Measurements from ENCODE around the gene ZNF423.
"Not testable (repeated sequence)": the region's sequence is repeated elsewhere in the genome, so short reads cannot be mapped to it uniquely, and the experiment has no call there.

Gene ZNF423

DNA sequence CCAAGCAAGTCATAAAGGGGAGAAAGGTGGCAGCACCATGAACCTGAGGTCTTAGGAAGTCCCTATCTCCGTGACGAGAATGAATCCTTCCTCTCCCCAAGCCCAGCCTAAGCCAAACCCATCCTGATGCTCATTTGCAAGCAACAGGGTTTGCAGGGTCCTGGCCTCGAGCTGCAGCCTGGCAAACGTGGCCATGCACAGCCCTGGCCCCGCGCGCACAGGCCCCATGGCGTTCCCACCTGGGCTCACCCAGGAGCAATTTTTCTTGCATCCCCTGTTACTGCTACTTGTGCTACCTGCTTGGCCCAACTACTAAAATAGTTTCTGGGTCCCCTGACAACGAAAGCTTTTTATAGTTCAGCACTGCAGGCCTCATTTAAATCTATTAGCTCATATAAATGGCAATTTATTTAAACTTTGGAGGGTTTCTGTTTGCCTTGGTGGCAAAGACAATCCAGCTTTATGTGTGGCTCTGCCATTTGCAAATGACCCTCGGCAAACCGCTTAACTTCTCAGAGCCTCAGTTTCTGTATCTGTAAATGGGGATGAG is 340.8 kb downstream of the ZNF423 start:
- DNase-seq (ENCODE audit: low read depth, low spot score), result no peak

DNA sequence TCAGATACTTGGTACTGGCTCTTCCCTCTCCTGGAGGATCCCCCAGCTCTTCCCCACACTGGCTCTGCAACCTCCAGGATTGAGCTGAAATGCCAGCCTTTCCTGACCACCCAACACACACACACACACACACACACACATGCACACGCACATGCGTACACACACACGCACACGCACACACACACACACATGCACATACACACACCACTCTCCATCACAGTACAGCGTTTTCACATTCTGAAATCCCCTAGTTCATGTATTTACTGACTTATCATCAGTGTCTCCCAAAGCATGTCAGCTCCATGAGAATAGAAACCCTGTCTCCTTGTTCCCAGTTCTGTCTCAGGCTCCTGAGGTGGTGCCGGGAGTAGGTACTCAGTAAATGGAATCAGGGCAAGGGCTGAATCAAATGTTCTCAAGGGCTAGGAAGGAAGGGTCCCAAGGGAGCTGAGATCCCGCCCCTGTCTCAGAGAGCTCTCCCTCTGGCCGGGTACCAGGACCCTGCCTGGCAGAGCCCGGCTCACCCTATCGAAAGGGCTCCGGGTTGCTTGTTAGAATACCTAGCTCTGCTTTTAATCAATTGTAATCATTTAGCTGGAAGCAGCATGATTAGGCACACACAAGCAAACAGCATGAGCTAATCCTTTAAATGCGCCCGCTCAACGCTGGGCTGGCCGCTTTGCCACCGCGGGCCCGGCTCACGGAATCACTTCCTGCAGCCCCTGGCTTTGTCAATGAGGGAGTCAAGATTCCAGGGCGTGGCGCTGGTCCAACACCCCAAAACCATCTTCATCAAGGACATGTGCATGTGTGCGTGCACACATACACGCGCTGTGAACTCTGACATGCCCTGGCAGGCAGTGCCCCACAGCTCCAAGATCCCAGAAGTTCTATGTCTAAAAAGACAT is 341.6 kb downstream of the ZNF423 start:
- no peak for DNase-seq (ENCODE audit: low read depth, low spot score)

DNA sequence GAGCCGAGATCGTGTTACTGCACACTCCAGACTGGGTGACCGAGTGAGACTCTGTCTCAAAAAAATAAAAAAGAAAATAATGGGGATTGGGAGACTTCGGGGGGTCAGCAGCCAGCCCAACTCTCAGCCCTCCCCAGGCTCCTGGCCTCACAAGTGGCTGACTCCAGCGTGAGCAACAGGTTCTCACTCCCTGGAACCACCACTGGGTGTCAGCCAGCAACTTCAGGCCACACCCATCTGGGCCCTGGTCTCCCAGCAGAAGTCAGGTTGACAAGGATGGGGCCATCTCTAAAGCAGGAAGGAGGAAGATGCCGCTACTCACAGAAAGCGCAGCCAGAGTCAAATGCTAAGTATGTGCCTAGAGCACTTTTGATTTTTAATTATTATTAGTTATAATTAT is 342.9 kb downstream of the ZNF423 start:
- DNase-seq (ENCODE audit: low read depth, low spot score), result no peak

DNA sequence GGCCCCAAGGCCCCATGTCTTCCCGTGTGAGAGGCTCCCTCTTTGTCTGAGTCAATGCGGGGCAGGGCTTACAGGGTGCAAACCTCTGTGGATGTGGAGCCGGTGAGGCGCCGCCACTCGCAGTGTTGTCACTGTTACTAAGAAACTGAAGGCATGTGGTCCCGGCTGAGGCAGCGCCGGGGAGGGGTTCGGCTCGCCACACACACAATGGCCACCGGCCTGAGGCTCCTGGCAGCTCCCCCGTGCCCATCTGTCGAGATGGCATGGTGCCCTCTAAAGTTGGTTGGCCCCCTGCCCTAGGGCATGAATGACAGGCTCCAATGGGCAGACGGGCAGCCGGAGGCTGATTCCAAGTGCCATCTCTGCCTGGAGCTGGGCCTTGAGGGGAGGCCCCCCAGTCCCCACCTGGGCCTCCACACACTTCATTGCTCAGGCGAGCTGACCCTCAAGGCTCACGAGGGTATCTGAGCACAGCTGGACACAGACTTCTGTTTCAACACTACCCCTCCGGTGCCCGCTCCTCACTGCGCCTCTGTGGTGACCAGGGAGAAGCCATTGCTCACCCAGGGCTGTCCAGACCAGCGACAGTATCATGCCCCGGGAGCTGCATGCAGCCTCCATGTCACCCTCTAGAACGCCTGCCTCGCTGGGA is 345.1 kb downstream of the ZNF423 start:
- DNase-seq (ENCODE audit: low read depth, low spot score), result no peak

DNA sequence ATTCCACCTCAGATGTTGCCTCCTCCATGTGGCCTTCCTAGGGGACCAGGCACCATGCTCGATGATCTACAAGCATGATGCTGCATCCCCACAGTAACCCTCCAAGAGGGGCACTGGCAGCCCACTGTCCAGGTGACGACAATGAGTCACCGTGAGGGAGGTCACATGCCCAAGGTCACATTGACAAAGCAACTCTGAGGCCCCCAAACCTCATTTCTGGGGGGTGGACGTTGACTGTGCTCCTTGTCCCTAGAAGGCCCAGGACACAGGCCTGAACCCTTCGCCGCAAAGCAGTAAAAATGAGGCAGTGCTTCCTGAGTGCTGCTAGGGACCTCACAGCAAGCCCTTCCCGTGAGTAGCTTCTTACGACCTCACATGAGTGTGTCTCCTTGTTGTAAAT is 345.8 kb downstream of the ZNF423 start:
- no peak for DNase-seq (ENCODE audit: low read depth, low spot score)

DNA sequence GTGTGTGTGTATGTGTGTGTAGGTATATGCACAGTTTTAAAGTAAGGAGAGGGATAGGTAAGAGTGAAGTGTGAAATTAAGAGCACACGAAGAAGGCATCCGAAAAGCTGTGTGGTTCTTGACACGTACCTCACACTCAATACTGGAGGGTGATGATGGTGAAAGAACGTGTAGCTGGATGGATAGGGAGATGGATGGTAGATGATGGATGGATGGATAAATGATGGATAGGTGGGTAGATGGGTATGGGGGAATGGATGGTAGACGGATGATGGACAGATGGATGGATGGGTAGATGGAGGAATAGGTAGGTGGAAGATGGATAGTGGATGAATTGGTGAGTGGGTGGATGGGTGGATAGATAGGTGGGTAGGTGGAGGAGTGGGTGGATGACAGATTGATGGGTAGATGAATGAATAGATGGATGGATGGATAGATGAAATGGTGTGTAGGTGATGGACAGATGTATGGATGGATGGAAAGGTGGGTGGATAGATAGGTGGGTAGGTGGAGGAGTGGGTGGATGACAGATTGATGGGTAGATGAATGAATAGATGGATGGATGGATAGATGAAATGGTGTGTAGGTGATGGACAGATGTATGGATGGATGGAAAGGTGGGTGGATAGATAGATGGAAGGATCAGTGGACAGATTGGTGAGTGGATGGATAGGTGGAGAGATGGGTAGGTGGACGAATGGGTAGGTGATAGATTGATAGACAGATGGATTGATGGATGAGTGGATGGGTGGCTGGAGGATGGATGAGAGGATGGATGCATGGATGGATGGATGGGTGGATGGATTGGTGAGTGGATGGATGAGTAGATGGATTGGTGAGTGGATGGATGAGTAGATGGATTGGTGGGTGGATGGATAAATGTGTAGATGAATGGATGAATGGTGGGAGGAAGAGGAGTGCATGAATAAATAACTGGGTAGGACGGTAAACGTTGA is 349.6 kb downstream of the ZNF423 start:
- DNase-seq (ENCODE audit: low read depth, low spot score), result not testable (repeated sequence)

DNA sequence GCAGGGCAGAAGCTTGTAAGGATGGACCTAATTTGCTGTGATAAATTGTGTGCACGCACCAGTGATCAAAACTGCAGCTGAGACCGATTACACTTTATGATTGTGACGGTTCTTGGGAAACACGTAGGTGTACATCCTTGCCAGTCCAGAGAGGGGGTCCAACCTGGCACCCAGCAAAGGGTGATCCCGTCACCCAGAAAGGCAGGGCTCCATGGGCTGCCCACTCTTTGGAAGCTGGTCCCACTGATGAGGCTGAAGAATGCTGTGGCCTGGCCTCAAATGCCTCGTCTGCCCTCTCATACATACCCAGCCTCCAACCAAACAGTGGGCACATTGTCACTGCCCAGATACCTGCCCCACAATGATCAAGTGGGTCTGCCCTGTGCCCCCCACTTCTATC is 350.4 kb downstream of the ZNF423 start:
- no peak for DNase-seq (ENCODE audit: low read depth, low spot score)

DNA sequence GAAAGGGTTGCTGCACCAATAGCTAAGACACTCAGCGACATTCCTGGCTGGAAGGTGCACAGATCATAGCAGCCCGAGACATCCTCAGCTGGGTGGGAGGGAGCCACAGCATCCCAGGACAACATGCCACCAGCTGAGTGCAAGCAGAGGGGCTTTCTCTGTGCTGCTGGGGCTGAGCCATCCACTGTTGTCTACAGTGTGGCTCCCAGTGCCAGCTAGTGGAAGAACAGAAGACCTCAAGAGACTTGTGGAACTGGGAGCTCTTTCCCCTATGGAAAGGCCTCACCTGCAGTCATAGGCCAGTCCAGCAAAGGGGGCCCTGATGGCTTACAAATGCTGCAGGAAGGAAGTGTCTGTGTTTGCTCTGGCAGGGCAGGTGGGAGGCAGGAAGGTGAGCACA is 351.3 kb downstream of the ZNF423 start:
- no peak for DNase-seq (ENCODE audit: low read depth, low spot score)

DNA sequence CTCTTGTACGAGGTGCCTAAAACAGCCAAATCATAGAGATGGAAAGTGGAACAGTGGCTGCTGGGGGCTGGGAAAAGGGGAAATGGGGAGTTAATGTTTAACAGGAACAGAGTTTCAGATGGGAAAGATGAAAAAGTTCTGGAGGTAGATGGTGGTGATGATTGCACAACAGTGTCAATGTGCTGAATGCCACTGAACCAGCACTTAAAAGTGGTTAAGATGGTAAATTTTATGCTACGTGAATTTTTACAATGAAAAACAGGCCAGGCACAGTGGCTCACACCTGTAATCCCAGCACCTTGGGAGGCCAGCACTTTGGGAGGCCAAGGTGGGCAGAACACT is 351.9 kb downstream of the ZNF423 start:
- no peak for DNase-seq (ENCODE audit: low read depth, low spot score)

DNA sequence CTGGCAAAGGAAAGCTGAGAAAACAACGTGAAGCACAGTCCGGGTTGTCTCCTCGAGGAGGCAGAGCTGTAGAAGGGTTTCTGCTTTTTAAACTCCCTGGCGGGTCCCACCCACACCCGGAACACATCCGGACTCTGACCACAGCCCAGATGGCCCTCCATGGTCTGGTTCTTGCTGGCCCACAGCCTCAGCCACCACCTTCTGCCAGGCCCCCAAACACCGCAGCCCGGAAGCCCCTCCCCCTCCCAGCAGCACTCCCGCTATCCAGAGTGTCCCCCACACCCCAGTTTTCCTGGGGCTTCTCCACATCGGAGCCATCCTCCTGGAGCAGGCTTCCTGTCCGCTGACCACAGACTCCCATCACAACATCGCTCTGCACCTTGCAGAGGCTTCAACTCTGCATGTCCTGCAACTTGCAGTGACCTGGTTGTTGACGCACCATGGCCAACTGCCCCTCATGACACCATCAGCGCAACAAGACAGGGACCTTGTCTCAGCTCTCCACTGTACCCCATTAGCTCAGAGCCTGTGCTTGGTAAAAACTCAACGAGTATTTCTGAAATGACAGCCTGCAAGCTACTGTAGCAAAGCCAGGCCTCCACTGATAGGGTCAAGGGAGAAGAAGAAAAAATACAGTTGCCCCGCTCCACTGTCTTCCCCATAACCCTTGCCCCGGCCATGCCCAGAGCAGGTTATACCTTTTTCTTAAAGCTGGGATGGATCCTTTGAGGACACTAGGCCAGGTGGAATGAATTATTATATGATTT is 352.5 kb downstream of the ZNF423 start:
- DNase-seq (ENCODE audit: low read depth, low spot score), result no peak

DNA sequence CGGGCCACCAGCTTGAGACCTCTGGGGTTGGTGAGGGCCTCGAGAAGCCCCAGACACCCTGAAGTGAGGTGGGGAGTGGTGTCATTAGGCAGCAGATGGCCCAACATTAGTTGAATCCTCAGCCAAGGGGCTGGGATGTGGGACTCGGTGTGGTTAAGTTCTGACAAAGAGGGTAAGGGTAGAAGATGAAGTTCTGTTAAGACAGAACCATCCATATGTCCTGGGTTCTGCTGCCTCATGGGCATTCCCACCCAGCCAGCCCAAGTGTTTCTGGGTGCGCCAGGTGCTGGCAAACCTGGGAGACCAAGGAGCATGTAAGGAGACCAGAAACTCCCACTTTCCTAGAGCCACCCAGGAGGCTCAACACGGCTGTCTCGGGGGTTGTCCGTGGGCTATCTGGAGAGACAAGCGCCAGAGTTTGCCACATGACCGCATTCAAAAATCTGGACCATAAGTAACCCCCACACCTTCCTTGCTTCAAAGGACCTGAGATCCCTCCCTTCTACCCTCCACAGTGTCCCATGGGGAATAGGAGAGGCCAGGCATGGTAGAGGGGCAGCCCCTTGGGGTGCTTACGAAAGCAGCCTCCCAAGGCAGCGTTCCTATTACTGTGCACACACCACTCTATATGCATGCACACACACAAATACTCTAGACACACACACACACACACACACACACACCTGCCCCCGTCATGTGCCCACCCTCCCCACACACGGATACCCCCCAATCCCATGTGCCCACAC is 353.6 kb downstream of the ZNF423 start:
- DNase-seq (ENCODE audit: low read depth, low spot score), result no peak

DNA sequence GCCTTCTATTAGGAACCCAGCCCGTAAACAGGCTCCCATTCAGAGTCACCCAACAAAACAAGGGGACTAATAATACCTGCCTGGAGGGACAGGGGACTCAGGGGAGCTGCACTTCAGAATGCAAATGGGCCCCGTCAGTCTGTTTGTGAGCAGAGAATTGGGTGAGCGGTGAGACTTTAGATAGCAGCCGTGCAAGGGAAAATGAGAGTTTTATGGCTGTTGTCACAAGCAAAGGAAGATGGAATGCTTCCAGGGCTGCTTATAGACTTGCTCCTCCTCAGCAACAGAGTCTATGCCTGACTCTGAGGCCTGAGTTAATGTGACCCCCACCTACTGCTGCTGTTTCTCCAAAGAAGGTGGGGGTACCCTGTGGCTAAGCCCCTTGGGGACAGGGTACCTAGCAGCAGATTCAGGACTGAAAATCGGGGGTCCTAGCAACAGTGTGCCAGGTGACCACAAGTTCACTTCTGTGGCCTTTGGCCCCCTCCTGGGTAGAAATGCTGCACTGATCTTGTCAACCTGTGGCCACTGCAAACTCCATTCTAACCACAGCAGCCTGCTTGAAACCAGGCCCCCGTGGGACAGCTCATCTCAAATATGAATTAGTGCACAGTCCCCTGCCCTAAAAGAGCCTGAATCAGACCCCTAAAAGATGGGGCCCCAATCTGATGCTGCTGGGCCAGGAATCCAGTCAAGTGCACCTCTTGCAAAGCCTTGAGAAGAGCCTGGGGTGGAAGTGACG is 355.9 kb downstream of the ZNF423 start:
- DNase-seq (ENCODE audit: low read depth, low spot score), result no peak

DNA sequence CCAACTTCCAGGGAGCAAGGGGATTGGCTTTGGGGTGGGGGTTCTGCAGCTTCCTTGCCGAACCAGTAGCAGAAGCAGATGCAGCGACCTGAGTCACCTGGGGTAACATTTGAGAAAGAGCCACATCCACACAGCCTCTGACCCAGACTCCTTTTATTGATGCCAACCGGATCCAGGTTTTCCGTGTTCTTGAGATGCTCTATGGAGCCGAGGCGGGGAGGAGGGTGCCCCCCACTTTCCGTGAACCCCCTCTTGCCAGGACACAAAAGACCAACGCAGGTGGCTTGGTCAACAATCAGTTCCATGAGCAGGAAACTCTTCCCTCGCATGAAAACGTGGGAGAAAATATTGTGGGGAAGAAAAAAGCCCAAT is 356.5 kb downstream of the ZNF423 start:
- DNase-seq (ENCODE audit: low read depth, low spot score), result no peak

DNA sequence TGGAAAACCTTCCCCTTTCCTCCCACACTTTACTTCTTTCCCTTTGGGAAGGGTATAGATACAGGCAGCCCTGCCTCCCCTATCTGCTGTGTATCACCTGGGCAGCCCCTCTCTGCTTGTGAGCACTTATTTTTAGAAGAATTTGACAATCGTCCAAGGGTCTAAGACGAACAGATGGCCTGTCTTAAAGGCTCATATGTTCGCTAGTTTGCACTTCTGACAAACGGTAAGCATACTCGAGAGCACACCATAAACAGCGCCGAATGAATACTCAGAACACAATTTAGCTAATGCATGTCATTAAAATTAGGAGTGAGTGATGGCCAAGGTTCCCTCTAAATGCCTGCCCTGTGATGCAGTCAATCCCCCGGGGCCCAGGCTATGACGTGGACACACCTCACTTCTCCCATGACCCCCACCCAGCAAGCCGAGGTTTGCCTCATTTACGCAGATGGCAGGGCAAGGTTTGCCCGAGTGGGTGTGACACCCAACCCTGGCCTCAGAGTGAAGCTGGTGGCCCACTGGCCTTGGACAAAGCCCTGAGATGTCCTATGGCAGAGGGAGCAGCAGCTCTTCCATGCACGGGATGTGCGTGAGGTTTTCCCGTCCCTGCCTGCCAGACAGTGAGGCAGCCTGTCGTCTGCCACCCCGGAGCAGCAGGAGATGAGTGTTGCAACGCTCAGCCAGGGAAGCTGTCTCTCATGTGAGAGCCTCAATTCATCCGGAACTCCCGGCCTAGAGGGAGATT is 357.1 kb downstream of the ZNF423 start:
- DNase-seq (ENCODE audit: low read depth, low spot score), result no peak

DNA sequence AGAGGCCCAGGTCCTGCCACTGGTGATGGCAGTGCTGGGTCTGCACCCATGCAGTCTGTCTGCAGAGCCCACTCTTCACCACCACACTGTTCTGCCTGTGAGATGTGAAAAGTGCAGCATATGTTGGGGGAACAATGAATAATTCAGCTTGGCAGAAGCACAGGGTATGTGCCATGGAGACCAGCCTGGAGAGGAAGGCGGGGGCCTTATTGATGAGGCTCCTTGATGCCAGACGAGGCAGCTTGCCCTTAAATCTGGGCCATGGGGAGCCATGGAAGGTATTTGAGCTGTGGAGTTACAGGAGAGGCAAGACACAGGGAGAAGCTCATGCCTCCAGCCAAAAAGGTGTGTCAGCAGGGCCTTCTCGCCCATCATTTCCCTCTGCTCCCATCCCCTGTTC is 357.6 kb downstream of the ZNF423 start:
- no peak for DNase-seq (ENCODE audit: low read depth, low spot score)

DNA sequence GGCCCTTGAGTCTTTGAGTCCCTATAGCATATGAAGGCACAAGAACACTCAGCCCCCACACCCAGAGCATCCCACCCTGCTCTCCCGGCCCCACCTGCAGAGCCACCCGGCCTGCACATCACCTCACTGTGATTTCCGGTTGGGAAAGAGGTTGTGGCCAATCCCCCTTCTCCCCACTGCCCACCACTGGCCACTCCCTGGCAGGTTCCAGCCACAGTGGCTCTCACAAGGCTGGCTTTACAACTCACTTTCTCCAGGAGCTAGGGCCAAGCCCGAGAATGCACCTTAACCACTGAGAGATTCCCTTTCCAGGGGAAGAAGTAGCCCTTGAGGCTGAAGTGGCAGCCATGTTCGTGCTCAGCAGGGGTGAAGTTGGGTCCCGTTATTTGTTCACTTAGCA is 358.4 kb downstream of the ZNF423 start:
- no peak for DNase-seq (ENCODE audit: low read depth, low spot score)

DNA sequence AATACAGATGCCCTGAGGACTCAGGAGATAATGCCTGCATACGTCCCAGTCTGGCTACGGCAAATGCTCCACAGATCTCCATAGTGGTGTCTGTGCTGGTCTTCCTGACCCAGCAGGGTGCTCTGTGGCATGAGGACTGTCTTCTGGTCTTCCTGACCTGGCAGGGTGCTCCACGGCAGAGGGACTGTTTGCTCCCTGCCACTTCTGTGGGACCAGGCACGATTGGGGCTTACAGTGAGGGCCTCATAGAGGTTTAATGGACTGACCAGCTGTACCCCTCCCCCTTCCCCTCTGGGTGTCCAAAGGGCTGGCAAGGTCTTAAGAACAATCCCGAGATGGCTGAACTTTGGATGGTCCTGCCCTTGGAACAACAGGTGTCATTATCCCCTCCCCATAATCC is 359.3 kb downstream of the ZNF423 start:
- no peak for DNase-seq (ENCODE audit: low read depth, low spot score)

DNA sequence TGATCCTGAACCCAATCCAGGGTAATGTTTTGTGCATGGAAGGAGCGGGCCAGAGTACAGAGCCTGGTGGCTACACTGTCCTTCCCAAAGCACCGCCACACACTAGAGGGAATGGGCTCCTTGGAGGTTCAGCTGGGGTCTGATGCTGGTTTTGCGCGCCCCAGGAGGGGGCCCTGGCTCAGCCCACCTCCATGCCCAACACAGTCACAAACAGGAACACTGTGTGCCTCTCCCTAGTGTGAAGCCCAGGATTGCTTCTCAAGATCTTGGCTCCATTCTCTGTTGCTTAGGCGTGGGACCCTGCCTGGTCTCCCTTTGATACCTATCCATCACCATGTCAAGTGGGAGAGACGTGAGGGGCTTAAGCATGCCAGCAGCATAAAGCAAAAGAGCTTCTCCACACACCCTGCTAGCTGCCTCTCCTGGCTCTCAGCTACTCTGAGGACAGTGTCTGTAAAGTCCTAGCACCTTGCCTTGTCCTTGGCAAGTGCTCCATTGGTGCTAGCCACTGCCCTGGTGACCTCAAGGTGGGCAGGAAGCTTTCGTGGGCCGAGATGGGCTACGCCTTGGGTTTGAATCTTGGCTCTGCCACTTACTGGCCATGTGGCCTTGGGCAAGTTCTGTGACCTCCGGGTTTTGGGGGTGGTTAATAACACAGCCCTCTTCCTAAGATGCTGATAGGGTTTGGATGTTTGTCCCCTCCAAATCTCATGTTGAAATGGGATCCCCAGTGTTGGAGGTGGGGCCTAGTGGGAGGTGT is 360.1 kb downstream of the ZNF423 start:
- no peak for DNase-seq (ENCODE audit: low read depth, low spot score)
